GM19328 (cell line): Measurements from ENCODE around the gene CDYL2.
A peak's percentile ranks its signal among the peaks of the same experiment; 100 is the strongest.
"Not testable (repeated sequence)": the region's sequence is repeated elsewhere in the genome, so short reads cannot be mapped to it uniquely, and the experiment has no call there.

ENCODE experiments used
- ATAC-seq: cut with Tn5 transposase; IDR thresholded peaks from one replicate; pipeline ENCODE4 v1.9.1; 2021; ENCODE audit warnings: mild to moderate bottlenecking, moderate library complexity; ENCODE audit not compliant: unreplicated experiment

The CDYL2 gene

GRCh38 chr16:80809366-80809765, 5.0 kb upstream of the CDYL2 start:
- no peak for ATAC-seq

- no peak for ATAC-seq
These were observed 3.5 kb upstream of the CDYL2 start for GRCh38 chr16:80807906-80808305.

GRCh38 chr16:80806927-80807340, 2.5 kb upstream of the CDYL2 start:
- ATAC-seq: no peak

GRCh38 chr16:80806289-80806688, 1.9 kb upstream of the CDYL2 start:
- no peak for ATAC-seq

- ATAC-seq: peak; percentile 45
These were observed 307 bp downstream of the CDYL2 start for GRCh38 chr16:80804056-80804525.

GRCh38 chr16:80803339-80804055, 901 bp downstream of the CDYL2 start:
- no peak for ATAC-seq

GRCh38 chr16:80802902-80803301, 1.5 kb downstream of the CDYL2 start:
- ATAC-seq: no peak

- ATAC-seq: no peak
These were observed 2.3 kb downstream of the CDYL2 start for GRCh38 chr16:80802138-80802537.

- no peak for ATAC-seq
These were observed 10.3 kb downstream of the CDYL2 start for GRCh38 chr16:80794071-80794470.

- ATAC-seq: no peak
These were observed 12.4 kb downstream of the CDYL2 start for GRCh38 chr16:80792031-80792430.

GRCh38 chr16:80791411-80791810, 13.0 kb downstream of the CDYL2 start:
- no peak for ATAC-seq

- no peak for ATAC-seq
These were observed 13.6 kb downstream of the CDYL2 start for GRCh38 chr16:80790751-80791150.

- no peak for ATAC-seq
These were observed 16.4 kb downstream of the CDYL2 start for GRCh38 chr16:80788027-80788426.

- ATAC-seq: not testable (repeated sequence)
These were observed 17.8 kb downstream of the CDYL2 start for GRCh38 chr16:80786561-80786960.

- no peak for ATAC-seq
These were observed 19.4 kb downstream of the CDYL2 start for GRCh38 chr16:80784951-80785350.

- no peak for ATAC-seq
These were observed 25.7 kb downstream of the CDYL2 start for GRCh38 chr16:80778703-80779102.

- ATAC-seq: no peak
These were observed 27.5 kb downstream of the CDYL2 start for GRCh38 chr16:80776856-80777255.

- ATAC-seq: no peak
These were observed 28.9 kb downstream of the CDYL2 start for GRCh38 chr16:80775450-80775849.

- no peak for ATAC-seq
These were observed 37.6 kb downstream of the CDYL2 start for GRCh38 chr16:80766798-80767197.

GRCh38 chr16:80759419-80760162, 44.8 kb downstream of the CDYL2 start:
- ATAC-seq: no peak

- ATAC-seq: no peak
These were observed 49.9 kb downstream of the CDYL2 start for GRCh38 chr16:80754476-80754875.

GRCh38 chr16:80752541-80752940, 51.9 kb downstream of the CDYL2 start:
- ATAC-seq: no peak
